CD4-positive, alpha-beta memory T cell (primary cell): ENCODE results near the gene S100P. TPM values are rescaled to one million over a fixed set of nuclear protein-coding genes. Genes with fewer than 3 reads are reported as not detected.
A peak's percentile ranks its signal among the peaks of the same experiment; 100 is the strongest.
"Not testable (repeated sequence)": the region's sequence is repeated elsewhere in the genome, so short reads cannot be mapped to it uniquely, and the experiment has no call there.

Experiments
- CTCF ChIA-PET: fragments of 350-600 bp; sonication (Branson Sonifier 250); formaldehyde crosslinking; loops from one replicate; lab custom pipeline; 2021; ENCODE audit warnings: inconsistent platforms; ENCODE audit not compliant: partially characterized antibody; lab: Charles Lee
- POLR2A ChIA-PET: fragments of 350-600 bp; sonication (Branson Sonifier 250); formaldehyde crosslinking; loops from one replicate; lab custom pipeline; 2021; ENCODE audit not compliant: partially characterized antibody; lab: Charles Lee
- DNase-seq, 5 donors: peaks; one replicate each; pipeline versions ENCODE4 v3.0.0 to v3.0.0-alpha.2; 2020 to 2022; ENCODE audit warnings: mixed read lengths in 1 of 5
- H3K27ac ChIP-seq: one replicate; pipeline ENCODE4 v1.7.0; 2013; ENCODE audit warnings: low read depth, low read length
- H3K27me3 ChIP-seq: 2 replicates; pipeline ENCODE4 v1.7.0; 2013; ENCODE audit warnings: mild to moderate bottlenecking, low read length, moderate library complexity; ENCODE audit not compliant: insufficient read depth
- H3K36me3 ChIP-seq: 2 replicates; pipeline ENCODE4 v1.7.0; 2013; ENCODE audit warnings: mild to moderate bottlenecking, low read length, moderate library complexity; ENCODE audit not compliant: insufficient read depth
- H3K4me1 ChIP-seq: 2 replicates; pipeline ENCODE4 v1.7.0; 2013; ENCODE audit warnings: mild to moderate bottlenecking, low read length, moderate library complexity; ENCODE audit not compliant: insufficient read depth
- H3K4me3 ChIP-seq, 2 donors: one replicate each; pipeline ENCODE4 v1.7.0; 2013; ENCODE audit warnings: low read length in 2 of 2, mild to moderate bottlenecking in 1 of 2
- H3K9me3 ChIP-seq, 2 donors: one replicate each; pipeline ENCODE4 v1.7.0; 2013; ENCODE audit warnings: low read length in 2 of 2, control low read depth in 1 of 2; ENCODE audit not compliant: control insufficient read depth in 1 of 2
- H3K27ac Mint-ChIP-seq, 7 donors: one replicate each; pipeline ENCODE4 v1.8.0; 2020 to 2021; ENCODE audit warnings: mixed read lengths in 7 of 7, mild to moderate bottlenecking in 6 of 7, inconsistent platforms in 3 of 7, moderate library complexity in 3 of 7
- H3K27me3 Mint-ChIP-seq, 2 donors: one replicate each; pipeline ENCODE4 v1.8.0; 2020 to 2021; ENCODE audit warnings: mixed read lengths in 2 of 2
- H3K36me3 Mint-ChIP-seq, 2 donors: one replicate each; pipeline ENCODE4 v1.8.0; 2020 to 2021; ENCODE audit warnings: mixed read lengths in 2 of 2, inconsistent platforms in 1 of 2, mild to moderate bottlenecking in 1 of 2
- H3K4me1 Mint-ChIP-seq, 4 donors: one replicate each; pipeline ENCODE4 v1.8.0; 2020 to 2021; ENCODE audit warnings: mixed read lengths in 4 of 4, mild to moderate bottlenecking in 1 of 4
- H3K4me3 Mint-ChIP-seq, 8 donors: one replicate each; pipeline ENCODE4 v1.8.0; 2020 to 2021; ENCODE audit warnings: mixed read lengths in 8 of 8, mild to moderate bottlenecking in 7 of 8, moderate library complexity in 6 of 8, inconsistent platforms in 3 of 8
- H3K9me3 Mint-ChIP-seq, 8 donors: one replicate each; pipeline ENCODE4 v1.8.0; 2020 to 2021; ENCODE audit warnings: mixed read lengths in 8 of 8, mild to moderate bottlenecking in 5 of 8, inconsistent platforms in 3 of 8, moderate library complexity in 1 of 8
- intact Hi-C: fragments of 100-400 bp; cut with micrococcal nuclease; formaldehyde crosslinking; loops from one replicate; pipeline ENCODE4 v1.15.1; 2023
- polyA plus RNA-seq, 2 donors: library from polyadenylated mRNA; unstranded; fragments of 300-500 nt; fragmentation: Illumina TruSeq; gene quantifications; one replicate each; pipeline ENCODE4 v1.2.3, GENCODE V29; 2021
- total RNA-seq, 2 experiments: library from RNA; stranded (reverse); gene quantifications; one replicate each; pipeline ENCODE4 v1.2.3, GENCODE V29; 2021

Gene S100P
- total and polyA plus RNA-seq, 4 experiments from 2014 or later, result 1.3 to 3.9 (median 2.0) TPM

DNA sequence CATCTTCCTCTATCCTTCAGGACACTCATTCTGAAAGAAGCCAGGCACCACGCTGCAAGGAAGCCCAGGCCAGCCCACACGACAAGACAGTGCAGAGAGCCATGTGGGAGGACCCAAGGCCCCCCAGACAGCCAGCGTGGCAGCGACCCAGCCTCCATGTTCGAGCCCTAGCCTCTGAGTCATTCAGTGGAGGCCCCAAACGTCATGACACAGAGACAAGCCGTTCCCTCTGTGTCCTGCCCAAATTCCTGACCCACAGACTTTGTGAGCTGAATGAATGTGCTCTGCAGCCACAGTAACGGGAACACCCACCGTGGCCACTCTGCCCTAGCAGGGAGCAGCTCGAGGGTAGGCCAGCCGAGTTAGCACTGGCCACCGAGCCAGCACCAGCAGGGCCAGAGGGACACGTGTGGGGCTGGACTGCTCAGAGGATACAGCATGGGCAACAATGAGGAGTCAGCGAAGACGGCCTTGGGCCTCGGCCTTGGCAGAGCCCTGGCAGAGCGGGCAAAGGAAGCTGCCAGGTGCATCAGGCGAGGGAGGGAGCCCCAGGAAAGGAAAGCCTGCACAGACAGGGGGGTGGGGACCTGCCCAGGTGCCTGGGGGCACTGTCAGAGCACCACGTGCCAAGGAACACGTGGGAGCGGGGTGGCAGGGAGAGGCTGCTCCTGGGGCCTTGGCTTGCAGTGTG lies 30.9 kb downstream of the S100P start:
- H3K36me3 ChIP-seq, result no peaks in the 10 kb centered on the region
- no peaks in the 10 kb centered on the region for H3K27me3 ChIP-seq
- no peak for DNase-seq
- H3K4me3 ChIP-seq, result no peak overlapping the region
- Mint-ChIP-seq H3K4me1 (peaks cover 8 to 25% (median 16%) of the 10 kb centered on the region in 4 donors), H3K4me3 (peak overlapping the region in 1 of 8 donors; percentile 16), H3K27ac (no peak overlapping the region), H3K9me3 (peaks cover 0 to 1% (median 0%) of the 10 kb centered on the region in 8 donors), H3K27me3 (no peaks in the 10 kb centered on the region), H3K36me3 (no peaks in the 10 kb centered on the region)
- ChIA-PET POLR2A (no interaction called here), CTCF (interaction anchor here (0.8 to 1.8 kb wide), 2 partner anchors 149 to 346 kb away, joined by 4 to 9 read pairs; no protein-coding TSS in a partner anchor)
- peaks cover 11% of the 10 kb centered on the region for H3K4me1 ChIP-seq
- no peak overlapping the region for H3K27ac ChIP-seq
- no peaks in the 10 kb centered on the region for H3K9me3 ChIP-seq
- intact Hi-C loops, result no loop called here

DNA sequence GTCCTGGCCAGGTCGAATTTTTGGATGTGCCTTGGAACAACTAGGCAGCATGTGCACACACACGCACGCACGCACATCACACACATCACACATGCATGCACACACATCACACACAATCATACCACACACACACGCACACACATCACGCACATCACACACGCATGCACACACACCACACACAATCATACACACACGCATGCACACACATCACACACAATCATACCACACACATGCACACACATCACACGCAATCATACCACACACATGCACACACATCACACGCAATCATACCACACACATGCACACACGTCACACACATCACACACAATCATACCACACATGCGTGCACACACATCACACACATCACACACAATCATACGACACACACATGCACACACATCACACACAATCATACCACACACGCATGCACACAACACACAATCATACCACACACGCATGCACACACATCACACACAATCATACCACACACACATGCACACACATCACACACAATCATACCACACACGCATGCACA lies 31.8 kb downstream of the S100P start:
- H3K27me3 Mint-ChIP-seq, POLR2A ChIA-PET, H3K27me3 ChIP-seq, intact Hi-C loops, H3K9me3 ChIP-seq, H3K4me3 Mint-ChIP-seq, H3K4me3 ChIP-seq, H3K36me3 Mint-ChIP-seq, CTCF ChIA-PET, H3K27ac Mint-ChIP-seq, H3K27ac ChIP-seq, H3K9me3 Mint-ChIP-seq, DNase-seq, H3K36me3 ChIP-seq, H3K4me1 ChIP-seq: not testable (repeated sequence)
- H3K4me1 Mint-ChIP-seq, result peaks cover 6 to 19% (median 11%) of the 10 kb centered on the region in 4 donors

DNA sequence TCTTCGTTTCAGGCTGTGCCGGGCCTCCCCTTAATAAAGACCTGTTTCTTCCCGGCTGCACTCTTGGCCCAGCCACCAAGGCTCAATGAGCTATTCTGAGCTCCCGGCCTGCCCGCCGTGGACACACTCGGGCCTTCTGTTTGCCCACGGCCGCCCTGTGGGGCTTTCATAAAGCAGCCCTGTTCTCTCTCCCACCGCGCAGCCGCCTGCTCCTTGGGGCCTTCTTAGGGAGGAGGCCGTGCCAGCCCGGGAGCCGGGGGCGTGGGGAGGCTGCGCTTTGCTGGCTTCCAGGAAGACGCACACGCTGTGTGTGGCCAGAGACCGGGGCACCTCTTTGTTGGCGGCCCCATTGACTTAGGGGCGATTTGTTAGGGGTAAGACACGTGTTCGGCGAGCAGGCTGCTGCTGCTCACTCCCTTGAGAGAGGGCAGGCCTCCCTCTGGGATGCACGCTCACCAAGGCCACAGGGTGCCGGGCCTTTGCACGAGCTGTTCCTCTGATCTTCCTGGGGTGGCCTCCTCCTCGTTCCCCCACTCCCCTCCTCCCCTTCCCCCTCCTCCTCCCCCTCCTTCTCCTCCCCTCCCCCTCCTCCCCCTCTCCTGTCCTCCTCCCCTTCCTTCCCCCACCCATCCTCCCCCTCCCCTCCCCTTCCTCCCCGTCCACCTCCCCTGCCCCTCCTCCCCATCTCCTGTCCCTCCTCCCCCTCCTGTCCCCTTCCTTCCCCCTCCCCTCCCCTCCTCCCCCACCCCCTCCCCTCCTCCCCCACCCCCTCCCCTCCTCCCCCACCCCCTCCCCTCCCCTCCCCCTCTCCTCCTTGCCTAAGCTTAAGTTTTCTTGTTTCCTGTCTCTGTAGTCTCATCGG lies 33.6 kb downstream of the S100P start:
- H3K36me3 Mint-ChIP-seq, result no peaks in the 10 kb centered on the region

DNA sequence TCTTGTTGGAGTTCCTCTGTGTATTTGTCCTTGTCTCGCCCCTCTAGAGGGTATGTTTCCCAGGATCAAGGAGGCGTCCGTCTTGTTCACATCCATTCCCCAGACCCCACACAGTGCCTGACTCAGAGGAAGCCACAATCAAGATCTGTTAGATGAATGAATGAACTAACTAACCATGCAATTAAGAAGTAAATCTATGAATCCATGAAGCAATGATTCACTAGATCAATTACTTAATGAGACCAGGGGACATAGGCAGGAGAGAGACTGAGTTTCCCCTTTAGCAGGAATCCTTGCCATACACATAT lies 34.2 kb downstream of the S100P start:
- intact Hi-C loops, result no loop called here
- Histone ChIP-seq H3K4me1 (no peaks in the 10 kb centered on the region), H3K27ac (no peak overlapping the region), H3K9me3 (no peaks in the 10 kb centered on the region), H3K27me3 (no peaks in the 10 kb centered on the region), H3K36me3 (no peaks in the 10 kb centered on the region), H3K4me3 (no peak overlapping the region)
- no peaks in the 10 kb centered on the region for H3K27me3 Mint-ChIP-seq
- CTCF ChIA-PET, result interaction anchor here (1.3 to 2.6 kb wide), 2 partner anchors 8 to 146 kb away, joined by 4 to 12 read pairs; no protein-coding TSS in a partner anchor
- no peak overlapping the region for H3K4me3 Mint-ChIP-seq
- H3K9me3 Mint-ChIP-seq, result no peaks in the 10 kb centered on the region
- POLR2A ChIA-PET, result interaction anchor here (1.3 kb wide), 1 partner anchor 41 kb away, joined by 3 read pairs; no protein-coding TSS in a partner anchor
- no peak for DNase-seq
- peak overlapping the region in 4 of 7 donors; percentile 17 to 78 (median 45) for H3K27ac Mint-ChIP-seq
- no peaks in the 10 kb centered on the region for H3K36me3 Mint-ChIP-seq
- H3K4me1 Mint-ChIP-seq, result peaks cover 3 to 16% (median 9%) of the 10 kb centered on the region in 4 donors

More for the DNA sequence above, 33.6 kb downstream of the S100P start:
- no peaks in the 10 kb centered on the region for H3K27me3 ChIP-seq
- Mint-ChIP-seq H3K27ac (peak overlapping the region in 3 of 7 donors; percentile 17 to 78 (median 72)), H3K4me1 (peaks cover 3 to 16% (median 9%) of the 10 kb centered on the region in 4 donors), H3K9me3 (peaks cover 0 to 1% (median 0%) of the 10 kb centered on the region in 8 donors), H3K4me3 (no peak overlapping the region), H3K27me3 (no peaks in the 10 kb centered on the region)
- CTCF ChIA-PET, result interaction anchor here (2.6 kb wide), 1 partner anchor 147 kb away, joined by 12 read pairs; no protein-coding TSS in a partner anchor
- H3K36me3 ChIP-seq, result no peaks in the 10 kb centered on the region
- H3K4me3 ChIP-seq, result no peak overlapping the region
- POLR2A ChIA-PET, result interaction anchor here (1.3 kb wide), 1 partner anchor 42 kb away, joined by 3 read pairs; no protein-coding TSS in a partner anchor
- no peaks in the 10 kb centered on the region for H3K4me1 ChIP-seq
- intact Hi-C loops, result no loop called here
- no peaks in the 10 kb centered on the region for H3K9me3 ChIP-seq
- DNase-seq, result no peak
- no peak overlapping the region for H3K27ac ChIP-seq

DNA sequence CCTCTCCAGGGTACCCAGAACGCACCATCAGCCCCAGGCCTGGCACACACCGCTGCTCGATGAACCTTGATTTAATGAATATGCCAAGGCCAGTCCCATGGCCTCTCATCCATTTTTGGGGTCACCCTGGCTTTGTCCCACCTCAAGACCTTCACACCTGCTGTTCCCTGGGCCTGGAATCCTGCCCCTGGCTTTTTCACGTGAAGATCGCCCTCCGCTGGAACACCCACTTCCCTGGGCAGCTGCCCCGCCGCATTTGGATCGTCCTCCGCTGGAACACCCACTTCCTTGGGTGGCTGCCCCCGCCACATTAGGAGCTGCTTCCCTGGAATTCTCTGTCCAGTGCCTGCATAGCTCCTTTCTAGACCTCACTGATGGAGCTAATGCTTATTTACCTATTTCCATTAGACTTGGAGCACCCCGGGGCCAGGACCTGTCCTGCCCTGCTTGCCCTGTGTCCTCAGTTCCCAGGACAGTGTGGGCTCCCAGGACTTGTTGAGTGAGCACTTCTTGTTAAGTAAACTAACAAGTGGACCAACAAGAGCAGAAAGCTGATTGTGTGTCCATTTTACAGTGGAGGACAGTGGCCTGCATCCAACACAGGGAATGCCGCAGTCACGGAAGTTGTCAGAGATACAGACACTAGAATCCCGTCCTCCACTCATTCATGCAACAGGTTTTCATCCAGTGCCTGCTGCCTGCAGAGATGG lies 34.8 kb downstream of the S100P start:
- intact Hi-C loops, result no loop called here
- H3K36me3 ChIP-seq, result no peaks in the 10 kb centered on the region
- Mint-ChIP-seq H3K9me3 (no peaks in the 10 kb centered on the region), H3K4me1 (peaks cover 3 to 16% (median 9%) of the 10 kb centered on the region in 4 donors), H3K27ac (peak overlapping the region in 1 of 7 donors; percentile 81), H3K27me3 (no peaks in the 10 kb centered on the region), H3K36me3 (no peaks in the 10 kb centered on the region), H3K4me3 (peak overlapping the region in 1 of 8 donors; percentile 41)
- H3K4me3 ChIP-seq, result no peak overlapping the region
- no peak overlapping the region for H3K27ac ChIP-seq
- no peaks in the 10 kb centered on the region for H3K4me1 ChIP-seq
- H3K27me3 ChIP-seq, result no peaks in the 10 kb centered on the region
- H3K9me3 ChIP-seq, result no peaks in the 10 kb centered on the region
- CTCF ChIA-PET, result interaction anchor here (1.3 to 2.6 kb wide), 3 partner anchors 9 to 146 kb away, joined by 4 to 12 read pairs (median 4); no protein-coding TSS in a partner anchor
- POLR2A ChIA-PET, result interaction anchor here (1.3 kb wide), 1 partner anchor 41 kb away, joined by 3 read pairs; no protein-coding TSS in a partner anchor
- no peak for DNase-seq

DNA sequence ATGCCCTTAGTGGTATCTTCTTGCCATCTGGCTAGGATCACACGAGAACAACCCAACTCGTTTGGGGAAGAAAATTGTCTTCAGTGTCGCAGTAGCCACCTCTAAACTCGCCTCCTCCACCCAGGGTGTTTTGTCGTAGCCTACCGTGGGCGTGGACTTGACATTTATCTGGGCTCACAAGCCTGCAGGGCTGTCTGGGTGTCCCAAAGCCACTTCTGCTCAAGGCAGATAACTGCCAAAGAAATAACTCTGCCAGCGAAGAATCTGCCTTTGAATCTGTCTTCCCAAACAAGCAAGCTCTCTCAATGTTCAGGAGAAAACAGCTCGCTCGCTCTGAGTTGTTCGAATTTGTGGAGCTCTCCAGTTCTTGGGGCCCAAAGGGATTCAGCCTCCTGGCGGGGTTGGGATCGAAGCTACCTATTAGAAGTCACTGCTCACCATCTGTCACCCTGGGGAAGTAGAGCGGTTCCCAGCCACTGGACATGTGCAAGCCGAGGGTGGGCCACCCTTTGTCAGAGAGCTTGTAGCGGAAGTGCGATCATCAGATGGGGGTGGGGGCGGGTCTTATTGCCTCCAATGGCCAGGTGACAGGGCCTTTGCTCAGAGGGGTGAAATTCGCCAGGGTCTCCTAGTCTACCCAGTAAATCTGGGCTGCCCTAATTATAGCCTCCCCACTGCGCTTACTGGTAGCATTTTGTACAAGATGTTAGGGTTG lies 37.1 kb downstream of the S100P start:
- H3K27ac ChIP-seq, result no peak overlapping the region
- Mint-ChIP-seq H3K36me3 (no peaks in the 10 kb centered on the region), H3K4me1 (peaks cover 3 to 16% (median 9%) of the 10 kb centered on the region in 4 donors), H3K4me3 (no peak overlapping the region), H3K9me3 (no peaks in the 10 kb centered on the region), H3K27ac (peak overlapping the region in 1 of 7 donors; percentile 60), H3K27me3 (no peaks in the 10 kb centered on the region)
- no peak overlapping the region for H3K4me3 ChIP-seq
- H3K27me3 ChIP-seq, result no peaks in the 10 kb centered on the region
- H3K9me3 ChIP-seq, result no peaks in the 10 kb centered on the region
- H3K36me3 ChIP-seq, result no peaks in the 10 kb centered on the region
- POLR2A ChIA-PET, result interaction anchor here (0.5 kb wide), 1 partner anchor 13 kb away, joined by 3 read pairs; no protein-coding TSS in a partner anchor
- no peaks in the 10 kb centered on the region for H3K4me1 ChIP-seq
- CTCF ChIA-PET, result interaction anchor here (0.7 to 1.0 kb wide), 4 partner anchors 10 to 480 kb away, joined by 3 to 6 read pairs (median 4); no protein-coding TSS in a partner anchor
- no peak for DNase-seq
- intact Hi-C loops, result no loop called here
